Body of pancreas (tissue), 4 donors: ENCODE results near the gene AVPR1B. TPM values are rescaled to one million over a fixed set of nuclear protein-coding genes. Genes with fewer than 3 reads are reported as not detected.

Experiments used
- ATAC-seq: fragments of 150-250 bp; one replicate; pipeline ENCODE4 v1.9.1; 2016
- DNase-seq, 4 donors: peaks; one replicate each; pipeline ENCODE4 v3.0.0-alpha.2; 2019
- H3K27ac ChIP-seq, 4 donors: fragments of 200-600 bp; sonication (generic); 1 replicate in 3 of 4; 2 replicates in 1 of 4; pipeline versions ENCODE4 v1.5.1 to v1.6.1; 2016 to 2019; ENCODE audit warnings: mild to moderate bottlenecking in 1 of 4, mixed read lengths in 1 of 4, moderate library complexity in 1 of 4
- H3K27me3 ChIP-seq, 2 donors: fragments of 200-600 bp; sonication (generic); one replicate each; pipeline ENCODE4 v1.6.0; 2016; ENCODE audit warnings: mild to moderate bottlenecking in 1 of 2
- H3K36me3 ChIP-seq, 2 donors: fragments of 200-600 bp; sonication (generic); replicated peaks in 1 of 2; 2 replicates each; pipeline ENCODE4 v1.5.1; 2016; ENCODE audit warnings: low read depth in 2 of 2; ENCODE audit not compliant: insufficient read depth in 1 of 2
- H3K4me1 ChIP-seq: fragments of 200-600 bp; sonication (generic); one replicate; pipeline ENCODE4 v1.6.0; 2016
- H3K4me3 ChIP-seq, 2 donors: fragments of 200-600 bp; sonication (generic); 1 replicate in 1 of 2; 2 replicates in 1 of 2; pipeline ENCODE4 v1.5.1; 2016 to 2019
- H3K9me3 ChIP-seq, 3 donors: fragments of 200-600 bp; sonication (generic); 1 replicate in 2 of 3; 2 replicates in 1 of 3; pipeline ENCODE4 v1.5.1; 2016
- CTCF ChIP-seq, 7 experiments: fragments of 450-650 bp in 4 of 7; fragments of 200-600 bp in 3 of 7; sonication (generic) in 3 of 7; IDR thresholded peaks; one replicate each; pipeline ENCODE4 v1.5.1; 2016 to 2019; ENCODE audit warnings: antibody characterized with exemption in 7 of 7
- POLR2A ChIP-seq, 3 donors: fragments of 450-650 bp; IDR thresholded peaks; one replicate each; pipeline ENCODE4 v1.6.1; 2016; ENCODE audit warnings: antibody characterized with exemption in 3 of 3, mild to moderate bottlenecking in 2 of 3
- WGBS, 2 donors: methylation state at CpG; one replicate each; pipeline ENCODE4 v1.1.5; 2017; 5-methylcytosine and 5-hydroxymethylcytosine counted together
- intact Hi-C: fragments of 100-400 bp; cut with DNase I; formaldehyde crosslinking; loops from one replicate; pipeline ENCODE4 v1.15.1; 2023
- total RNA-seq, 2 donors: library from RNA; depleted of rRNA; stranded (reverse); fragments of >200 nt; gene quantifications; one replicate each; pipeline ENCODE4 v1.1.0, GENCODE V29; 2016

Gene AVPR1B
- total RNA-seq, 2 donors from 2014 or later, result 0.78 TPM; not detected in 1

GRCh38 chr1:206110161-206110560, 7.0 kb downstream of the AVPR1B start:
- peaks cover 17% of the 10 kb centered on the region for H3K4me1 ChIP-seq
- intact Hi-C loops, result no loop called here
- H3K27ac ChIP-seq, result no peak overlapping the region
- no peak for DNase-seq
- 95 to 100% methylated on average over 1 to 14 of the region's 15 CpGs for WGBS, 2 donors
- no peaks in the 10 kb centered on the region for H3K27me3 ChIP-seq
- ATAC-seq, result no peak
- H3K4me3 ChIP-seq, result no peak overlapping the region
- H3K36me3 ChIP-seq, result no peaks in the 10 kb centered on the region
- no peaks in the 10 kb centered on the region for H3K9me3 ChIP-seq
- TF ChIP-seq CTCF (IDR thresholded peaks at IDR 0.05), result no peak
- TF ChIP-seq POLR2A (IDR thresholded peaks at IDR 0.05), result no peak

- no peak for ATAC-seq
- no peak overlapping the region for H3K4me3 ChIP-seq
- H3K27ac ChIP-seq, result no peak overlapping the region
- no peaks in the 10 kb centered on the region for H3K36me3 ChIP-seq
- H3K4me1 ChIP-seq, result peaks cover 17% of the 10 kb centered on the region
- no peak for DNase-seq
- H3K27me3 ChIP-seq, result no peaks in the 10 kb centered on the region
- no peaks in the 10 kb centered on the region for H3K9me3 ChIP-seq
- TF ChIP-seq CTCF (IDR thresholded peaks at IDR 0.05), result no peak
- TF ChIP-seq POLR2A (IDR thresholded peaks at IDR 0.05), result no peak
- WGBS, 2 donors, result 68 to 77% methylated on average over 3 to 4 of the region's 4 CpGs
- intact Hi-C loops, result loop anchor here (5.0 kb wide), 1 partner anchor 77 kb away; no protein-coding TSS in a partner anchor
These were observed 7.5 kb downstream of the AVPR1B start for GRCh38 chr1:206109718-206110117.

GRCh38 chr1:206108635-206109034, 8.6 kb downstream of the AVPR1B start:
- Histone ChIP-seq H3K4me1 (peaks cover 17% of the 10 kb centered on the region), H3K27me3 (no peaks in the 10 kb centered on the region), H3K36me3 (no peaks in the 10 kb centered on the region), H3K9me3 (no peaks in the 10 kb centered on the region), H3K4me3 (no peak overlapping the region), H3K27ac (no peak overlapping the region)
- WGBS, 2 donors, result 70 to 83% methylated on average over 2 of the region's 2 CpGs
- intact Hi-C loops, result loop anchor here (5.0 kb wide), 1 partner anchor 76 kb away; no protein-coding TSS in a partner anchor
- DNase-seq (no peak), ATAC-seq (no peak)
- TF ChIP-seq CTCF (IDR thresholded peaks at IDR 0.05) (no peak), POLR2A (IDR thresholded peaks at IDR 0.05) (no peak)

DNA sequence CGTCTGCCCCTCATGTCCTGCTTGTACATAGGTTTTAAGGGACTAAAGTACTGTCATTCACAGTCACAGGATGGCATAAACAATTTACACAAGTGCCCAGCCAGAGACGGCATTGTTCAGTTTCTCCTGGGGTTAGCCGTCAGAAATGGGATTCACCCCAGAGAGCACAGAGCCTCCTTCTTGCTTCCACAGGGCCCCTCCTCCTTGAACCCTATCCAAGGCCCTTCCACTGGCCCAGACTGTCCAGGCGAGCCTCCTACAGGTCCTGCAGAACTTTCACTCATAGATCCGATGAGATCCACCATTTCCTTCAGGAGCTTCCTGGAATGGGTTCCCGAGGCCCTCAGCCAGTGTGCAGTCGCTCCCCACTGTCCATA, 10.0 kb downstream of the AVPR1B start:
- 50 to 53% methylated on average over 7 of the region's 7 CpGs for WGBS, 2 donors
- Histone ChIP-seq H3K36me3 (no peaks in the 10 kb centered on the region), H3K4me1 (peaks cover 6% of the 10 kb centered on the region), H3K9me3 (no peaks in the 10 kb centered on the region), H3K27ac (no peak overlapping the region), H3K27me3 (no peaks in the 10 kb centered on the region), H3K4me3 (no peak overlapping the region)
- no peak for TF ChIP-seq POLR2A (IDR thresholded peaks at IDR 0.05)
- TF ChIP-seq CTCF (IDR thresholded peaks at IDR 0.05), result no peak
- DNase-seq (no peak), ATAC-seq (no peak)
- intact Hi-C loops, result loop anchor here (5.0 kb wide), 1 partner anchor 75 kb away; no protein-coding TSS in a partner anchor
